Measurements from ENCODE around the gene ERI3.

DNA sequence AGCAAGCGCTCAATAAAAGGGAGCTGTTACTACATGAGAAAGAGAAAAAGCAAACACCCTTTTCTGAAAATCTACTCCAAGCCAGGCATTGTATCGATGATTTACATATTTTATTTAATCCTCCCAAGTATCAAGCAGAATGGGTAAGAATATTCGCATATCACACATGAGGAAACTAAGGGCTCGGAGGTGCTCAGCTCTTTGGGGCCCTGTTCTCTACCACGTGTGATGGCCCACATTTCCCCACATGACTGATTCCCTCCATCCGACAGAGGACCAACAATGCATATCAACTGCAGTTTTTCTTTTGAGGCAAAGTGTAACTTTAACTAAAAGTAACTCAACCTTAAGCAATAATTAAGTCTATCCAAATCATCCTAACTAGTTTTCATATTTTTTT is 8.2 kb downstream of the ERI3 start:
- TF ChIP-seq CTCF (IDR thresholded peaks at IDR 0.05; ENCODE audit: low read length) (no peak), EZH2 (IDR thresholded peaks at IDR 0.05; ENCODE audit: borderline replicate concordance, low read length) (no peak)
